HG02798 (cell line): Measurements from ENCODE around the gene SP140.

Experiments
- ATAC-seq: cut with Tn5 transposase; IDR thresholded peaks from one replicate; pipeline ENCODE4 v1.9.1; 2021; ENCODE audit warnings: mild to moderate bottlenecking; ENCODE audit not compliant: unreplicated experiment, poor library complexity

Gene SP140

DNA sequence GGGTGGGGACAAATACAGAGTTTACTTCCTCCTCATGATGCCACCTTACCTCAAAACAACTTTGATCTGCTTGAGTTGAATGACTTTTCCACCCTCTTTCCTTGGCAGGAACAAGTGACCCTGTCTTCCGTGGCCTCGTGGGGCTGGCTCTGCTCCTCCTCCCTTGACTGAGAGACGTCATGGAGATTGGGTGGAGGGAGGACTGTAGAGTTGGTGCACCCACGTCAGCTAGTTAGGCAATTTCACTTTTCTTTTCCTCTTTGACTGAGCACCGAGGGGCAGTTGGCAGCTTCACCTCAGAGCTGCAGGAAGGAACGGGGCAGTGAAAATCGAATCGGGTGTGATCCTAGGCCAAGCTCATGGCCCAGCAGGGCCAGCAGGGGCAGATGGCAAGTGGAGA lies at the start of gene SP140:
SP140 (plus strand) TSS at position 251 of the 400 bp plus-strand sequence; CDS start at position 360, 109 bp downstream.
- peak; percentile 82 for ATAC-seq

DNA sequence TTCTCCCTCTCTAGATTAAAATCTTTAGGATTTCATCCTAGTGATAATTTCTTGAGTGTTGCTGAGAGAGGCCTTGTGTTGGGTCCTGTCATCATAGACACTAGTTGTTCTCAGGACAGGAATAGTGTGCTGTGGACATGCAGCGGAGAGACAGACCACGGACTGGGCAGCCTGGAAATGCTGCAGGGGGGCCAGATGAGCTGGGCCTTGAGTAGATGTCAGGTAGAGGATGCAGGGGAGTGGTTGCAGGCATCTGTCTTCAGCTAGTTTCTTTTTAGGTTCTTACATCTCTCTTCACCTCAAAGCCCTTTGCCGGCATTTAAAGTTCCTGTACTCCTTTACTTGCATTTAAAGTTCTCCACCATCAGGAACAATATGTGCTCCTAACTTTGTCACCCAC lies 48.5 kb upstream of the SP140 start:
- ATAC-seq = no peak

- no peak for ATAC-seq
These were observed 46.7 kb upstream of the SP140 start for GRCh38 chr2:230178546-230179485.

- no peak for ATAC-seq
These were observed 45.6 kb upstream of the SP140 start for GRCh38 chr2:230179907-230180306.

GRCh38 chr2:230181195-230181594 lies 44.3 kb upstream of the SP140 start:
- no peak for ATAC-seq

DNA sequence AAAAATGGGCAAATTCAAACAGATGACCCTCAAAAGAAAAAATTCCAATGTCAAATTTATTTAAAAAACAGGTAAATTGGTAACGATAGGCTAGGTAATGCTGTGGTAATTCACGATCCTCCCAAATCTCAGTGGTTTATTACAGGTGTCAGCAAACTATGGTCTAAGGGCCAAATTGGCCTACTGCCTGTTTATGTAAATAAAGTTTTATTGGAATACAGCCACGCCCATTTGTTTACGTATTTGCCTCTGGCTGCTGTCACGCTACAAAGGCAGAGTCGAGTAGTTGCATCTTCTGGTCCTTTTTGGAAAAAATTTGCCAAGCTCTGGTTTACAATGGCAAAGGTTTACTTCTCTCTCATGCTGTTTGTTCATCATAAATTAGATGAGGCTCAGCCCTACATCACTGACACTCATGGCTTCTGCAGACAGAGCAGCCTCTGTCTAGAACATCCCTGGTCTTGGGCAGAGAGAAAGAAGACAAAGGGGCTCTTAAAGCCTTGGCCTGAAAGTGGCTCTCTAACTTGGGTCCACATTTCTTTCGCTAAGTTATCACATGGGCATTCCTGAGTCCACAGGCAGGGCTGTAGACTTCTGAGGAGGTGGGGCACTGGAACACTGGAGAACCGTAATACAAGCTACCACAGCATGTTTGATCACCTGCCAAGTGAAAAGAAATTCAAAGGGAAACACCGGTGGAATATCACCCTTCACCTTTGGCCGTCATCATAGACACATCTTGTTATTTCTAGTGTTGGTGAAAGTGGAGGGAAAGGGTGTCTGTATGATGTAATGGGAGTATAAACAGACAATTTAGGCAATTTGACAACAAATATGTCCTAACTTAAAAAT lies 40.6 kb upstream of the SP140 start:
- ATAC-seq = no peak

GRCh38 chr2:230202430-230203109 lies 23.0 kb upstream of the SP140 start:
- peak; percentile 60 for ATAC-seq

DNA sequence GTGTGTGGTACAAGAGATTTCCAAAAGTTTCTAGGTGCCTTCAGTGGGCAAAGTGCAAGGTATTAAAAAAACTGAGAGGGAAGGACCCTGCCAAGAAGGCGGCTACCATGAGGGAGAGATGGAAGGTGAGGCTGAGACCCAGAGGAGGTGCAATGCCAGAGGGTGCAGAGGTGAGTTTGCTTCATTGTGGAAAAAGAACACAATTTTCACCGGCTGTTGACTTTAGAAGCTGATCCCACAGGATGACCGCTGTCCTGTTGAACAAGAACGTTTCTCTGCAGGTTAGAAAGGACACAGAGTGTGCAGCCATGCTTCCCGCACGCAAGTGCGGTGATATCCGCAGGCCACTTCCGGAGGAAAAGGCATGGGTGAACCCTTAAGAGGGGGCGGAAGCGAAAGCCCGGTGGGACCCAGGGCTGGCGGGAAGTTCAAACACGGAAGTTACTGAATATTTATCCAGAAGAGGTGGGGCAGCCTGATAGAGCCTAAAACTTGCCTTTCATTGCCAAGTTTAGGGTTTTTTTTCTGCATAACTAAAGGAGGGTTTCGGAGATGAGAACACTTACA lies 22.3 kb upstream of the SP140 start:
- ATAC-seq = peak; percentile 51

GRCh38 chr2:230205034-230205433 lies 20.5 kb upstream of the SP140 start:
- ATAC-seq = peak; percentile 50

DNA sequence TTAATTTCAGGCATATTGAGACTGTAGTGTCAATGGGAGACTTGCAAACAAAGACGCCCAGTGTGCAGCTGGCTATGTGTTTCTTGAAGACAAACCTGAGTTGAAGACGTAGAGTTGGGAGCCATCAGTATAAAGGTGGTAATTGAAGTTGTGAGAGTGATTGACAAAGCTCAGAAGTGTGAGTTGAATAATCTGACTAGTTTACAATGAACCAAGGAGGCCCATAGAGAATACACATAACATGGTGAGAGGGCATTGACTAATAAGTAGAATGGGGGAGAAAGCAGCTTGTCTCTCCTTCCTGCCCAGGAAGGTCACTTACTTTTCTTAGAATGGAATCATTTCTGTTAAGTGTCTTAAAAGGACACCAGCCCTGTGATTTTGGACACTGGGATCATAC lies 19.8 kb upstream of the SP140 start:
- no peak for ATAC-seq

DNA sequence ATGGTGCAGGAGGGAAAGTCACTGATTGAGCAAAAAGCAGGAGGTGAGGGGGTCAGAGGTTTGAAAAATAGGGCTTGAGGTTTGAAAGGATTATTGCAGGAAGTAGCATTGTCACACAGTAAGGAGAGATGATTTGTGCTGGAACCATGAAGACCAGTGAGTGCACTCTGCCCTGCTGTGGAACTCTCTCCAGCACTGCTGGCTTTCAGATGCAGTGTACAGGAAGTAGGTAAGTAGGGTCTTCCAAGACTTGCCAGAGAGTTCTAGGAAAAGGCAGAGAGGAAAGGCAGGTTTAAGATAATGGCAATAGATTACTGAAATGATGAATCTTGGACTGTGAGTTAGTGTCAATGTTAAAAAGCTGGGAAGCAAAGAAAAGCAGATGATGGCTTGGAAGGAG lies 17.0 kb upstream of the SP140 start:
- ATAC-seq = no peak

- peak; percentile 53 for ATAC-seq
These were observed 16.0 kb upstream of the SP140 start for GRCh38 chr2:230209422-230210051.

- ATAC-seq = no peak
These were observed 9.0 kb upstream of the SP140 start for GRCh38 chr2:230216489-230216888.

- peak; percentile 37 for ATAC-seq
These were observed 8.1 kb upstream of the SP140 start for GRCh38 chr2:230217424-230217823.

DNA sequence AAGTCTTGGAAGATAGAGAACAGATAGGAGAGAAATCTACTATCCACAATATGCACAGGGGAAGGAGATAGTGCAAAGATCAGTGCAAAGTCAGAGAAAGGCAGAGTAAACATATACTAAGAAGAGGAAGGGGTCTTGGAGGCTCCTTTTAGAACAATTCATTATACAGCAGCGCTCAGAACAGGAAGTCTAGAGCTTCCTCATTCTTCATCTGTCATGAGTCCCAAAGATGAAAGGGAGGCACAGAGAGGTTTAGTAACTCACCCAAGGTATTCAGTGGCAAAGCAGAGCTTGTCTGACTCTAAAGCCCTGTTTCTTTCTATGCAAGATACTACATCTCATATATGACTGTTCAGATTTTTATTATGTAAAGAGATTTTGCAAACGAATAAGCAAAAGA lies 7.1 kb upstream of the SP140 start:
- ATAC-seq = no peak

GRCh38 chr2:230219419-230220331 lies 5.9 kb upstream of the SP140 start, which contains the start of gene SP110:
Gene SP110, minus strand, starts transcription at chr2:230219984. Its CDS starts 3,057 bp downstream, at chr2:230216927.
- ATAC-seq = peak; percentile 79

- no peak for ATAC-seq
These were observed 5.1 kb upstream of the SP140 start for GRCh38 chr2:230220347-230220969.

DNA sequence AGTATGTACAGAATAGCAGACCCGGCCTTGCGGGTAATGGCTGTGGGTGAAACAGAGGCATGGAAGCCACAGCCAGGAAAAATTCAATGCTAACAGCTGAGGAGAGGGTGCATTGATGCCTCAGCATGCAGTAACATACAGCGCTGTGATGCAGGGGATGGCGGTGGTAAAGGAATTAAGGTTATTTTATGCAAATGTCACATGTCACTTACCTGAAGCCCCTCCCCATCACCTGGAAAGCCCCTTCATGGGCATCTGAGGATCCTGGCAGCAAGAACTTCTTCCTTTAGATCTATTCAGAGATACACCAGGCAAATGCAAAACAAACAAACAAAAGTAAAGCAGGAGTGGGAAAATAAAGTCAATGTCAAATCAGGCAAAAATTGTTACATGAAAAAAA lies 4.0 kb upstream of the SP140 start:
- no peak for ATAC-seq
